ENCODE measurements around the gene GYS2. TPM values are rescaled to one million over a fixed set of nuclear protein-coding genes. Genes with fewer than 3 reads are reported as not detected.
A peak's percentile ranks its signal among the peaks of the same experiment; 100 is the strongest.

GYS2 gene
- total and polyA plus RNA-seq, 2 donors from 2014 or later = not detected

DNA sequence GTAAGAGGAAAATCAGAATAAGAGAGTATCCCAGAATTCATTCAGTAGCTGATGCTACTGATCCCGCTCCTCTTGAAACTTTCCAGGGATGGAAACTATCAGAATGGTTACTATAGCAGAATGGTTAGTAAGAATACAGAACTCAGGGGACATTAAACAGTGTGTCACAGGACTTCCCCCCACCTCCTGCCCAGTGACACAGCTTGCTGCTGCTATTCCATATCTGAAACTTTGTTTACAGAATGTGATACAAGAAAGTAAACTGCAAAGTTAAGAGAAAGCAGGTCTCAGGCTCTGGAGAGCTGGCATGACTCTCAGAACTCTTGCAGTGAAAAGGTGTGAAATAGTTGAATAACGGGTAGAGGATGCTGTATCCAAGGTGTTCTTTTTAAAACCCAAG is 75.2 kb downstream of the GYS2 start:
- Histone ChIP-seq H3K27ac (ENCODE audit: low read depth in 2 of 2, low read length in 2 of 2) (peak overlapping the region; percentile 82 to 85), H3K9me3 (ENCODE audit: control insufficient read depth in 2 of 3, insufficient read depth in 1 of 3, low read length in 3 of 3) (no peaks in the 10 kb centered on the region), H3K4me1 (ENCODE audit: control insufficient read depth in 2 of 3, insufficient read depth in 2 of 3, low read depth in 1 of 3, low read length in 3 of 3) (peaks cover 0 to 9% (median 0%) of the 10 kb centered on the region in 3 donors), H3K4me3 (ENCODE audit: low read length in 3 of 3) (peak overlapping the region in 1 of 3 donors; percentile 75), H3K9ac (ENCODE audit: low read length in 3 of 3) (peak overlapping the region in 1 of 3 donors; percentile 9), H3K36me3 (ENCODE audit: control insufficient read depth in 2 of 3, insufficient read depth in 3 of 3, low read length in 3 of 3) (no peaks in the 10 kb centered on the region), H3K27me3 (ENCODE audit: control insufficient read depth, insufficient read depth, low read length) (no peaks in the 10 kb centered on the region)
- TF ChIP-seq, protein P1, sequence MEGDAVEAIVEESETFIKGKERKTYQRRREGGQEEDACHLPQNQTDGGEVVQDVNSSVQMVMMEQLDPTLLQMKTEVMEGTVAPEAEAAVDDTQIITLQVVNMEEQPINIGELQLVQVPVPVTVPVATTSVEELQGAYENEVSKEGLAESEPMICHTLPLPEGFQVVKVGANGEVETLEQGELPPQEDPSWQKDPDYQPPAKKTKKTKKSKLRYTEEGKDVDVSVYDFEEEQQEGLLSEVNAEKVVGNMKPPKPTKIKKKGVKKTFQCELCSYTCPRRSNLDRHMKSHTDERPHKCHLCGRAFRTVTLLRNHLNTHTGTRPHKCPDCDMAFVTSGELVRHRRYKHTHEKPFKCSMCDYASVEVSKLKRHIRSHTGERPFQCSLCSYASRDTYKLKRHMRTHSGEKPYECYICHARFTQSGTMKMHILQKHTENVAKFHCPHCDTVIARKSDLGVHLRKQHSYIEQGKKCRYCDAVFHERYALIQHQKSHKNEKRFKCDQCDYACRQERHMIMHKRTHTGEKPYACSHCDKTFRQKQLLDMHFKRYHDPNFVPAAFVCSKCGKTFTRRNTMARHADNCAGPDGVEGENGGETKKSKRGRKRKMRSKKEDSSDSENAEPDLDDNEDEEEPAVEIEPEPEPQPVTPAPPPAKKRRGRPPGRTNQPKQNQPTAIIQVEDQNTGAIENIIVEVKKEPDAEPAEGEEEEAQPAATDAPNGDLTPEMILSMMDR (IDR thresholded peaks at IDR 0.05; ENCODE audit: borderline replicate concordance, extremely low read depth, insufficient read depth) = no peak
- intact Hi-C loops (cut with DNase I) = no loop called here
- DNase-seq = no peak
- no peak for FAIRE-seq

DNA sequence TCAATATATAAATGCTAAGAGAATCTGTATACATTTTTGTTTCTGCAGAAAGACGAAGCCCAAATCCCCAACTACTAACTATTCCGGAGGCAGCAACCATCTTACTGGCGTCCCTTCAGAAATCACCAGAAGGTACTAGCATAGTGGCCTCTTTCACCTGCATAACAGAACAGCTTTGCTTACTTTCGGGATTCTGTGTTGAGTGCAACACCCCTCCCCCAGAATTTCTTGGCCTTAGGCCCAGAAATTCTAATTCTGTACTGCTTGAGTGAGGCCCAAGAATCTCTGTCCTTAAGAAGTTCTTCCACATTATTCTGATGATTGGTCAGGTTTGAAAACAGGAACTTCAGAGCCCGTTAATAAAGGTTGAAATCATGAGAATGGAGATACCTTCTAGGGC is 75.7 kb downstream of the GYS2 start:
- H3K4me1 ChIP-seq (ENCODE audit: control insufficient read depth in 2 of 3, insufficient read depth in 2 of 3, low read depth in 1 of 3, low read length in 3 of 3) = peaks cover 0 to 9% (median 0%) of the 10 kb centered on the region in 3 donors
- H3K36me3 ChIP-seq (ENCODE audit: control insufficient read depth in 2 of 3, insufficient read depth in 3 of 3, low read length in 3 of 3) = no peaks in the 10 kb centered on the region
- H3K9me3 ChIP-seq (ENCODE audit: control insufficient read depth in 2 of 3, insufficient read depth in 1 of 3, low read length in 3 of 3) = no peaks in the 10 kb centered on the region
- FAIRE-seq (peak; percentile 87), DNase-seq (peak in 3 of 5 donors; percentile 57 to 80 (median 79))
- peak overlapping the region; percentile 82 to 85 for H3K27ac ChIP-seq (ENCODE audit: low read depth in 2 of 2, low read length in 2 of 2)
- TF ChIP-seq, protein P1 (IDR thresholded peaks at IDR 0.05; ENCODE audit: borderline replicate concordance, extremely low read depth, insufficient read depth) = no peak
- intact Hi-C loops (cut with DNase I) = no loop called here
- no peaks in the 10 kb centered on the region for H3K27me3 ChIP-seq (ENCODE audit: control insufficient read depth, insufficient read depth, low read length)
- peak overlapping the region in 1 of 3 donors; percentile 9 for H3K9ac ChIP-seq (ENCODE audit: low read length in 3 of 3)
- H3K4me3 ChIP-seq (ENCODE audit: low read length in 3 of 3) = peak overlapping the region in 1 of 3 donors; percentile 75

DNA sequence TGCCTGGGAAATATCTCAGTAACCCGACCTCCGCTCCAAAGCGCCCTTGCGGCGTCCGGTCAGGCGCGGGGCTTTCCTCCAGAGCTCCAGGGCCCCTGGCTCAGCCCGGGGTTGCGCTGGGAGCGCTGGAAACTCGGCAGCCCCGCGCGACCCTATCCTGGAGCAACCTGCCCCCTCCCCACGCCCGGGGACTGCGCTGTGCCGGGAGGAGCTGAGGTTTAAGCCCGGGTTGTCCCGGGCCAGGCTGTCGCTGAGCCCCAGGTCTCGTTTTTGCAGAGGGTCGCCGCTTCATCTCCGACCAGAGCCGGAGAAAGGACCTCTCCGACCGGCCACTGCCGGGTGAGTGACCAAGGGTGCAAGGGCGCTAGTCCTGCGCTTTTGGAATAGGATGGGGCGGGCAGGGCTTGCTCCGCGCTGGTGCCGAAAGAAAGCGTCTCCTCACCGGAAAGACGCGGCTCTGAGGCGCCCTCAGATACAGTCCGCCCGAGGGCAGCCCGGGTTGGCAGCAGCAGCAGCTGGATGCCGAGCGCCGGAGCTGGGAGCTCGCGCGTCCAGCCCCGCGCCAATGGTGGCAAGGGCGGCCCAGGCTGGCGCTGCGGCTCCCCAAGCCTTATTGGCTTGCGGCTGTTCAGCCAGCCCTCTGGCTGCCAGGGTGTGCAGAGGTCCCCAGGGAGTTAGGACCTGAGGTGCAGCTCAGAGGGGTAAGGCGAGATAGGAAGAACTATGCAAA is 77.0 kb downstream of the GYS2 start:
- no peaks in the 10 kb centered on the region for H3K27me3 ChIP-seq (ENCODE audit: control insufficient read depth, insufficient read depth, low read length)
- FAIRE-seq = no peak
- peaks cover 0 to 9% (median 0%) of the 10 kb centered on the region in 3 donors for H3K4me1 ChIP-seq (ENCODE audit: control insufficient read depth in 2 of 3, insufficient read depth in 2 of 3, low read depth in 1 of 3, low read length in 3 of 3)
- intact Hi-C loops (cut with DNase I) = no loop called here
- peak; percentile 58 to 85 (median 72) for DNase-seq
- no peaks in the 10 kb centered on the region for H3K9me3 ChIP-seq (ENCODE audit: control insufficient read depth in 2 of 3, insufficient read depth in 1 of 3, low read length in 3 of 3)
- peak overlapping the region; percentile 77 to 85 for H3K27ac ChIP-seq (ENCODE audit: low read depth in 2 of 2, low read length in 2 of 2)
- peak overlapping the region; percentile 44 to 75 (median 72) for H3K4me3 ChIP-seq (ENCODE audit: low read length in 3 of 3)
- TF ChIP-seq, protein P1 (IDR thresholded peaks at IDR 0.05; ENCODE audit: borderline replicate concordance, extremely low read depth, insufficient read depth) = no peak
- H3K36me3 ChIP-seq (ENCODE audit: control insufficient read depth in 2 of 3, insufficient read depth in 3 of 3, low read length in 3 of 3) = no peaks in the 10 kb centered on the region
- peak overlapping the region; percentile 9 to 72 (median 43) for H3K9ac ChIP-seq (ENCODE audit: low read length in 3 of 3)
